ENCODE data around the gene DHCR7. TPM values are rescaled to one million over a fixed set of nuclear protein-coding genes. Genes with fewer than 3 reads are reported as not detected.

Gene DHCR7
- total RNA-seq, 1 donor from 2014 or later: 97.0 TPM

DNA sequence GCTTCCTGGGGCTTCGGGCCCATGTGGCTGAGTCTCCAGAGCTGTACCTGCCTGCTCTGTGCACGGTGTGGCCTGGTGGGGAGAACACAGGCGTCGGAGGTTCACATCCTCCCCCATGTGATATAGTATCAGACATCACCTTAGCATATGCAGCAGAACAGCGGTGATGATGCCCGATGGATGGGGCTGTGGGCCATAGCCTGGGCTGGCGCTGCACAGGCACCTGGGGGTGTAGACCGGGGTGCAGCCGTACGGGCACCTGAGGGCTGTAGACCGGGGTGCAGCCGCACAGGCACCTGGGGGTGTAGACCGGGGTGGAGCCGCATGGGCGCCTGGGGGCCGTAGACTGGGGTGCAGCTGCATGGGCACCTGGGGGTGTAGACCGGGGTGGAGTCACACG is 34.0 kb upstream of the DHCR7 start:
- peaks cover 57% of the 10 kb centered on the region for H3K36me3 Mint-ChIP-seq
- peaks cover 8% of the 10 kb centered on the region for H3K4me1 Mint-ChIP-seq (ENCODE audit: unreplicated experiment)
- DNase-seq (ENCODE audit: extremely low spot score, unreplicated experiment): no peak
- no peaks in the 10 kb centered on the region for H3K9me3 Mint-ChIP-seq
- TF ChIP-seq, protein P1, sequence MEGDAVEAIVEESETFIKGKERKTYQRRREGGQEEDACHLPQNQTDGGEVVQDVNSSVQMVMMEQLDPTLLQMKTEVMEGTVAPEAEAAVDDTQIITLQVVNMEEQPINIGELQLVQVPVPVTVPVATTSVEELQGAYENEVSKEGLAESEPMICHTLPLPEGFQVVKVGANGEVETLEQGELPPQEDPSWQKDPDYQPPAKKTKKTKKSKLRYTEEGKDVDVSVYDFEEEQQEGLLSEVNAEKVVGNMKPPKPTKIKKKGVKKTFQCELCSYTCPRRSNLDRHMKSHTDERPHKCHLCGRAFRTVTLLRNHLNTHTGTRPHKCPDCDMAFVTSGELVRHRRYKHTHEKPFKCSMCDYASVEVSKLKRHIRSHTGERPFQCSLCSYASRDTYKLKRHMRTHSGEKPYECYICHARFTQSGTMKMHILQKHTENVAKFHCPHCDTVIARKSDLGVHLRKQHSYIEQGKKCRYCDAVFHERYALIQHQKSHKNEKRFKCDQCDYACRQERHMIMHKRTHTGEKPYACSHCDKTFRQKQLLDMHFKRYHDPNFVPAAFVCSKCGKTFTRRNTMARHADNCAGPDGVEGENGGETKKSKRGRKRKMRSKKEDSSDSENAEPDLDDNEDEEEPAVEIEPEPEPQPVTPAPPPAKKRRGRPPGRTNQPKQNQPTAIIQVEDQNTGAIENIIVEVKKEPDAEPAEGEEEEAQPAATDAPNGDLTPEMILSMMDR (conservative IDR thresholded peaks at IDR 0.05): no peak
- no peak overlapping the region for H3K27ac Mint-ChIP-seq
- H3K4me3 Mint-ChIP-seq: no peak overlapping the region
- H3K27me3 Mint-ChIP-seq: no peaks in the 10 kb centered on the region

DNA sequence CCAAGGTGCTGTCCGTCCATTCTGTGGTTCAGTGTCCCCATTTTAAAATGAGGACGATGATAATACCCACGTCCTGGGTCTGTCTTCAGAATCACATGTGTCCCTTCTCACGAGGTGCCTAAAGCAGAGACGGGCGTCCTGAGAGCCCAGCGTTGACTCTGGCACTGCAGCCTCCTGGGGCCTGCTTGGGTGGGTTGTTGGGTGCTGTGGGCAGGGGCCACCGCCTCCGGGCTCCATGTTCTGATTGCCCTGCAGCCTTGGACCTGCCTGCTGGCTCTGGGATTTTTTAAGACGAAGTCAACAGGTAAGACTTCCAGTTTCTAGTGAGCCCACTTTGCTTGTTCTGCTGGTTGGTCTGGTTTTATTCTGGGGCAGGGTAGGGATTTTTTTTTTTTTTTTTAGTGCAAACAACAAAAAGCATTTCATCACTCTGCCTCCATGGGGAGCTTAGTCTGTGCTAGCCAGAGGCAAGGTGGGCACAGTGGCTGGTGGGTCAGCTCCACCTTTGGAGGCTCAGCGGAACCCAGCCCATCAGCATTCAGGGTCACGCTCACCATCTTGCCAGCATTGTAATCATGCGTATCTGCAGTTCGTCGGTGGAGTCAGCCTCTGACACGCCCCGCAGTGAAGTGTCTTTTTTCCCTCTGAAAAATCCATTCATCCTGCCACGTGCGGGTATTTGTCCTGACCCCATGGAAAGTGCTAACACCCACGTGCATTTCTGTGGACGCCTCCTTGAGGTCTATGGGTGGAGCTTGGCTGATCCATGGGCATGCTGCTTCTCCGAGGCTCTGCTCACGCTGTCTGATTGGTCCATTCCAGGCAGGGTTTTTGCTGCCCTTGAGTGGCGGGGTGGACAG is 33.1 kb upstream of the DHCR7 start:
- peaks cover 52% of the 10 kb centered on the region for H3K36me3 Mint-ChIP-seq
- no peaks in the 10 kb centered on the region for H3K9me3 Mint-ChIP-seq
- TF ChIP-seq, protein P1 (conservative IDR thresholded peaks at IDR 0.05): no peak
- H3K4me3 Mint-ChIP-seq: peak overlapping the region; percentile 66
- H3K27me3 Mint-ChIP-seq: no peaks in the 10 kb centered on the region
- H3K4me1 Mint-ChIP-seq (ENCODE audit: unreplicated experiment): peaks cover 5% of the 10 kb centered on the region
- peak overlapping the region; percentile 97 for H3K27ac Mint-ChIP-seq
- DNase-seq (ENCODE audit: extremely low spot score, unreplicated experiment): no peak

DNA sequence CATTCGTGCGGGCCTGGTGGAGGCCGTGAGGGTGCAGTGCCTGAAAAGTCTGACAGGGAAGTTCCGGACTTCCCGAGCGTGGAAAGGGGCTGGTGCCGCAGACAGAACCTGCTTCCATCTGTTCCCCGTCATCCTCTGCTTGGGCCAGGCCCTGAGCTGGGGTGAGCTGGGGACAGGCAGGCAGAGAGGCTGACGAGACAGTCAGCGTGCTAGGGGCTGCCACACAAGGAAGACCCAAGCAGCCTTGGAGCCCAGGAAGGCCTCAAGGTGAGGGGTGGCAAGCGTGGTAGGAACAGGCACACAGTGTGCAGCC is 30.3 kb upstream of the DHCR7 start:
- H3K27ac Mint-ChIP-seq: peak overlapping the region; percentile 48
- no peaks in the 10 kb centered on the region for H3K27me3 Mint-ChIP-seq
- DNase-seq (ENCODE audit: extremely low spot score, unreplicated experiment): no peak
- peaks cover 34% of the 10 kb centered on the region for H3K36me3 Mint-ChIP-seq
- peaks cover 5% of the 10 kb centered on the region for H3K4me1 Mint-ChIP-seq (ENCODE audit: unreplicated experiment)
- no peaks in the 10 kb centered on the region for H3K9me3 Mint-ChIP-seq
- TF ChIP-seq, protein P1 (conservative IDR thresholded peaks at IDR 0.05): no peak
- no peak overlapping the region for H3K4me3 Mint-ChIP-seq

DNA sequence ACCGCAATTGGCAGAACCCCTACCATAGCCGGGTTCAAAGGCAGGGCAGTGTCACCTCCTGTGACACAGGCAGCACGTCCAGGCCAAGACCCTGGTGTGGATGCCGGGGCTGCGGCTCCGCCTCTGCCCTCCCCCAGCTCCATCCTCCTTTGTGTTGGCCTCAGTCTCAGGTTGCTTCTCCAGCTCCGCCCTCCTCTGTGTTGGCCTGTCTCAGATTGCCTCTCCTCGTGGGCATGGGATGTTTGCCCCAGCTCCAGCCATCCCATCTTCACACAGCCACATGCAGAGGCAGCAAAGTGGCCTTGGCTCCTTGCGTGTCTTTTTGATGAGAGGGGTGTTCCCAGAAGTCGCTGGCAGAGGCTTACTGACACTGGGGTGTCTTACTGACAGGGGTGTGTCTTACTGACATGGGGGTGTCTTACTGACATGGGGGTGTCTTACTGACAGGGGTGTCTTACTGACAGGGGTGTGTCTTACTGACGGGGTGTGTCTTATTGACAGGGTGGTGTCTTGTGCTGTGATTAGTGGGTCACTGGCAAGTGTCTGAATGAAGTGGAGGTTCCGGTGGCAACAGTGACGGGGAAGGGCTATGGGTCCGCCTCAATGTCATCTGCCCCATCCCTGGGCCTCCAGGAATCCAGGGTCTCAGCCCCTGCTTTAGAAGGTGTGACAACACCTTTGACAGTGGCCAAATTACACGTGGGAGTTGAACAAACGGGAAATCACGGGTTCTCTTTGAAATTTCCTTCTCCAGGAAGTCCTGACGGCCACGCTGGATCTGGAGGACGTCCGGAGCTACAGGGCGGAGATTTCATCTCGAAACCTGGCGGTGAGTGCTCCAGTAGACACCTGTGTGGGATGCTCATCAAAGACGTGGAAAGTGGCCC is 29.7 kb upstream of the DHCR7 start:
- peaks cover 5% of the 10 kb centered on the region for H3K4me1 Mint-ChIP-seq (ENCODE audit: unreplicated experiment)
- H3K27me3 Mint-ChIP-seq: no peaks in the 10 kb centered on the region
- TF ChIP-seq, protein P1 (conservative IDR thresholded peaks at IDR 0.05): no peak
- peak overlapping the region; percentile 48 for H3K27ac Mint-ChIP-seq
- peaks cover 31% of the 10 kb centered on the region for H3K36me3 Mint-ChIP-seq
- no peak overlapping the region for H3K4me3 Mint-ChIP-seq
- H3K9me3 Mint-ChIP-seq: no peaks in the 10 kb centered on the region
- no peak for DNase-seq (ENCODE audit: extremely low spot score, unreplicated experiment)

DNA sequence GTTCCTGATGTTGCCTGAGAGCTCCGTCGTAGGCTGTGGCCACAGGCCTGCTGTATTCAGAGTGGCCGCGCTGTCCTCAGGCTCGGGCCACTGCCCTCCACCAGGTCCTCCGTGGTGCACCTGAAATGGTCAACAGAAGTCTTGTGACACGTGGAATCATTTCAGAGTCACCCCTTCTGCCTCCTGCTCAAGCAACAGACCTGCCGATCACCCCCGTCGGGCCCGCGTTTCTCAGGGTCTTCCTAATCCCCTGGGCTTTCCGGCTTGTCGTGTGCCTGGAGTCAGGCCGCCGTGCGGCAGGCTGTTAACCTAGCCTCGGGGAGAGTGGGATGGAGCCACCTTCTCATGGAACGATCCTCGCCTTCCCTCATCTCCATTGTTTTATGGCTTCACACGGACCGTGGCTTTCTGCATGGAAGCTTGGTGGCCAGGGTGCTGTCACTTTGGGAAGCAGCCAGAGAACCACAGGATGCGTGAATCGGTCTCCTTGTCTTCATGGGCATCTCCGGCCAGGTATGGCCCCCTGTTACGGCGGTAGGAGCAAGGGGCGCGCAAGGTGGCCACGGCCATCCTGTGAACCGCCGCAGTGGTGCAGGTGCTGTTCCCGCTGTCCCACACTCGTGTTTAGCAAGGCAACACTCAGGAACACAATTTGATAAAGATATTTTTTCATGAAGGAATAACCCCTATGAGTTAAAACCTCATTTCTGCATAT is 28.9 kb upstream of the DHCR7 start:
- H3K27ac Mint-ChIP-seq: no peak overlapping the region
- peaks cover 5% of the 10 kb centered on the region for H3K4me1 Mint-ChIP-seq (ENCODE audit: unreplicated experiment)
- TF ChIP-seq, protein P1 (conservative IDR thresholded peaks at IDR 0.05): no peak
- H3K9me3 Mint-ChIP-seq: no peaks in the 10 kb centered on the region
- H3K36me3 Mint-ChIP-seq: peaks cover 31% of the 10 kb centered on the region
- no peak for DNase-seq (ENCODE audit: extremely low spot score, unreplicated experiment)
- H3K4me3 Mint-ChIP-seq: no peak overlapping the region
- no peaks in the 10 kb centered on the region for H3K27me3 Mint-ChIP-seq
